ENCODE measurements around the gene HMOX1.

GRCh38 chr22:35335468-35335867, 45.4 kb upstream of the HMOX1 start:
- TF ChIP-seq CTCF (IDR thresholded peaks at IDR 0.05): no peak
- TF ChIP-seq POLR2AphosphoS5 (IDR thresholded peaks at IDR 0.05): no peak
- no peak for TF ChIP-seq POLR2A (IDR thresholded peaks at IDR 0.05)

Data from suprapubic skin (tissue), 4 donors.